ENCODE data around the gene TSC22D2.

Gene TSC22D2

GRCh38 chr3:150447631-150448465, 39.8 kb downstream of the TSC22D2 start:
- Histone ChIP-seq H3F3A (ENCODE audit: control insufficient read depth, insufficient read depth) (no peaks in the 10 kb centered on the region), H3K9me3 (ENCODE audit: control insufficient read depth, insufficient read depth, low read length) (no peaks in the 10 kb centered on the region), H3K4me3 (ENCODE audit: low read length) (no peak overlapping the region), H3K9me2 (replicated peaks; ENCODE audit: control insufficient read depth, low read length) (no peaks in the 10 kb centered on the region), H4K20me1 (ENCODE audit: control insufficient read depth, insufficient read depth, low read depth, low read length) (no peaks in the 10 kb centered on the region), H3K4me1 (ENCODE audit: control insufficient read depth, low read length) (no peaks in the 10 kb centered on the region), H3K36me3 (ENCODE audit: control insufficient read depth, low read length) (peaks cover 15% of the 10 kb centered on the region), H3K27me3 (ENCODE audit: control insufficient read depth, low read length) (no peaks in the 10 kb centered on the region), H3K27ac (ENCODE audit: low read depth, low read length) (no peak overlapping the region), H3K4me2 (ENCODE audit: low read length) (no peak overlapping the region), H3K79me2 (ENCODE audit: control insufficient read depth, low read length) (peaks cover 16% of the 10 kb centered on the region)
- TF ChIP-seq CTCF (IDR thresholded peaks at IDR 0.05; ENCODE audit: low read depth, low read length, poor library complexity, severe bottlenecking) = no peak

GRCh38 chr3:150449169-150449721, 41.1 kb downstream of the TSC22D2 start:
- H3K36me3 ChIP-seq (ENCODE audit: control insufficient read depth, low read length) = peaks cover 5% of the 10 kb centered on the region
- H3K79me2 ChIP-seq (ENCODE audit: control insufficient read depth, low read length) = peaks cover 19% of the 10 kb centered on the region
- no peak overlapping the region for H3K4me2 ChIP-seq (ENCODE audit: low read length)
- H4K20me1 ChIP-seq (ENCODE audit: control insufficient read depth, insufficient read depth, low read depth, low read length) = no peaks in the 10 kb centered on the region
- no peaks in the 10 kb centered on the region for H3K4me1 ChIP-seq (ENCODE audit: control insufficient read depth, low read length)
- no peaks in the 10 kb centered on the region for H3K9me2 ChIP-seq (replicated peaks; ENCODE audit: control insufficient read depth, low read length)
- H3K27me3 ChIP-seq (ENCODE audit: control insufficient read depth, low read length) = no peaks in the 10 kb centered on the region
- no peaks in the 10 kb centered on the region for H3F3A ChIP-seq (ENCODE audit: control insufficient read depth, insufficient read depth)
- TF ChIP-seq CTCF (IDR thresholded peaks at IDR 0.05; ENCODE audit: low read depth, low read length, poor library complexity, severe bottlenecking) = no peak
- TF ChIP-seq EZH2phosphoT487 (IDR thresholded peaks at IDR 0.05; ENCODE audit: borderline replicate concordance, low read length) = no peak
- H3K4me3 ChIP-seq (ENCODE audit: low read length) = no peak overlapping the region
- H3K9me3 ChIP-seq (ENCODE audit: control insufficient read depth, insufficient read depth, low read length) = no peaks in the 10 kb centered on the region
- no peak overlapping the region for H3K27ac ChIP-seq (ENCODE audit: low read depth, low read length)

DNA sequence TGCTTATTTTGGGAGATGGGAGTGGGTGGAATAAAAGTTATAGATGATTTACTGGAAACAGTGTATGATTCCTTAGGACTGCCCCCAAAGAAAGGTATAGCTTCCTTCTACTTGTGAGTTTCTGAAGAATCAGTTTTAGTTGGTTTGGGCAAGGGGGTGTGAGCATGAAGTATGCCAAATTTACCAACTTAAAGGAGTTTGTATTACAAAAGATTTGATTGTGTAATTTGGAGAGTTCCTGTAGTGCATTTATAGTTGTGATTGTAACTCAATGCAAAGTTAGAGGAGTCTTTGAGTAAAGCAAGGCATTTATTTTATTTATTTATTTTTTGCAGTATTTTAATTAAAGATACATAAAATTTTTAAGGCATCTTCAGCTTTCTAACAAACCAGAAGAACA, 42.8 kb downstream of the TSC22D2 start:
- no peaks in the 10 kb centered on the region for H3K9me2 ChIP-seq (replicated peaks; ENCODE audit: control insufficient read depth, low read length)
- TF ChIP-seq EZH2phosphoT487 (IDR thresholded peaks at IDR 0.05; ENCODE audit: borderline replicate concordance, low read length) = no peak
- no peak for TF ChIP-seq CTCF (IDR thresholded peaks at IDR 0.05; ENCODE audit: low read depth, low read length, poor library complexity, severe bottlenecking)
- peaks cover 5% of the 10 kb centered on the region for H3K36me3 ChIP-seq (ENCODE audit: control insufficient read depth, low read length)
- H3K79me2 ChIP-seq (ENCODE audit: control insufficient read depth, low read length) = peaks cover 19% of the 10 kb centered on the region
- no peaks in the 10 kb centered on the region for H3K4me1 ChIP-seq (ENCODE audit: control insufficient read depth, low read length)
- H3K27ac ChIP-seq (ENCODE audit: low read depth, low read length) = no peak overlapping the region
- no peaks in the 10 kb centered on the region for H4K20me1 ChIP-seq (ENCODE audit: control insufficient read depth, insufficient read depth, low read depth, low read length)
- H3K4me3 ChIP-seq (ENCODE audit: low read length) = no peak overlapping the region
- H3K4me2 ChIP-seq (ENCODE audit: low read length) = no peak overlapping the region
- no peaks in the 10 kb centered on the region for H3F3A ChIP-seq (ENCODE audit: control insufficient read depth, insufficient read depth)
- H3K27me3 ChIP-seq (ENCODE audit: control insufficient read depth, low read length) = no peaks in the 10 kb centered on the region
- H3K9me3 ChIP-seq (ENCODE audit: control insufficient read depth, insufficient read depth, low read length) = no peaks in the 10 kb centered on the region

Measured in DOHH2 (cell line).